ENCODE data around the gene HERPUD2.

- TF ChIP-seq RFX5 (IDR thresholded peaks at IDR 0.05; ENCODE audit: low read depth, low read length): no peak
- TF ChIP-seq CTCF (conservative IDR thresholded peaks at IDR 0.05; ENCODE audit: low read depth, low read length): no peak
- no peak for TF ChIP-seq CEBPB (IDR thresholded peaks at IDR 0.05; ENCODE audit: low read depth, low read length)
- TF ChIP-seq RAD21 (IDR thresholded peaks at IDR 0.05; ENCODE audit: low read length): no peak
- no peak for TF ChIP-seq NFE2L2 (IDR thresholded peaks at IDR 0.05; ENCODE audit: low read depth, low read length)
- TF ChIP-seq POLR2A (IDR thresholded peaks at IDR 0.05; ENCODE audit: low read depth, low read length): no peak
- no peak for TF ChIP-seq MAFK (IDR thresholded peaks at IDR 0.05; ENCODE audit: low read depth, low read length)
- TF ChIP-seq MXI1 (IDR thresholded peaks at IDR 0.05; ENCODE audit: borderline replicate concordance, low read depth, low read length): no peak
- TF ChIP-seq FOS (IDR thresholded peaks at IDR 0.05; ENCODE audit: low read depth, low read length): no peak
- no peak for TF ChIP-seq MAZ (IDR thresholded peaks at IDR 0.05; ENCODE audit: borderline replicate concordance, low read depth, low read length)
- TF ChIP-seq USF2 (IDR thresholded peaks at IDR 0.05; ENCODE audit: low read depth, low read length): no peak
- TF ChIP-seq BHLHE40 (IDR thresholded peaks at IDR 0.05; ENCODE audit: low read depth, low read length): no peak
- no peak for TF ChIP-seq SMC3 (IDR thresholded peaks at IDR 0.05; ENCODE audit: low read depth, low read length)
These were observed 90.3 kb downstream of the HERPUD2 start for GRCh38 chr7:35604595-35604994.
